GM18951 (cell line): ENCODE results near the gene PTPRD.

Experiments used
- POLR2A ChIP-seq: IDR thresholded peaks from 4 replicates; pipeline ENCODE4 v1.6.1; 2011; ENCODE audit warnings: mild to moderate bottlenecking; ENCODE audit not compliant: insufficient read length, insufficient read depth; ENCODE audit errors: extremely low read depth
- in situ Hi-C: fragments of 300-500 bp; cut with MboI; formaldehyde crosslinking; loops from one replicate; pipeline ENCODE4 v1.12.0; 2022; ENCODE audit warnings: low sequenced_read_pairs, mixed read lengths, inconsistent platforms; ENCODE audit not compliant: unreplicated experiment

PTPRD gene

GRCh38 chr9:8727191-8727590 is 1885.6 kb downstream of the PTPRD start:
- TF ChIP-seq POLR2A = no peak
- in situ Hi-C loops = no loop called here

- no peak for TF ChIP-seq POLR2A
- in situ Hi-C loops = no loop called here
Observed at GRCh38 chr9:8726692-8727091, 1886.1 kb downstream of the PTPRD start.

GRCh38 chr9:8725635-8726034 is 1887.2 kb downstream of the PTPRD start:
- in situ Hi-C loops = no loop called here

GRCh38 chr9:8724284-8725018 is 1888.4 kb downstream of the PTPRD start:
- TF ChIP-seq POLR2A = no peak
- in situ Hi-C loops = no loop called here

More at GRCh38 chr9:8725635-8726034, 1887.2 kb downstream of the PTPRD start:
- TF ChIP-seq POLR2A = no peak

GRCh38 chr9:8723195-8723594 is 1889.6 kb downstream of the PTPRD start:
- in situ Hi-C loops = no loop called here

GRCh38 chr9:8719833-8720486 is 1892.8 kb downstream of the PTPRD start:
- in situ Hi-C loops = no loop called here
- TF ChIP-seq POLR2A = no peak

More at GRCh38 chr9:8723195-8723594, 1889.6 kb downstream of the PTPRD start:
- TF ChIP-seq POLR2A = no peak

GRCh38 chr9:8718121-8718725 is 1894.6 kb downstream of the PTPRD start:
- TF ChIP-seq POLR2A = no peak
- in situ Hi-C loops = no loop called here

GRCh38 chr9:8717146-8717545 is 1895.7 kb downstream of the PTPRD start:
- no peak for TF ChIP-seq POLR2A
- in situ Hi-C loops = no loop called here

GRCh38 chr9:8715788-8716187 is 1897.0 kb downstream of the PTPRD start:
- no peak for TF ChIP-seq POLR2A

GRCh38 chr9:8713811-8714165 is 1899.0 kb downstream of the PTPRD start:
- in situ Hi-C loops = no loop called here
- no peak for TF ChIP-seq POLR2A

More at GRCh38 chr9:8715788-8716187, 1897.0 kb downstream of the PTPRD start:
- in situ Hi-C loops = no loop called here

- in situ Hi-C loops = no loop called here
- no peak for TF ChIP-seq POLR2A
Observed at GRCh38 chr9:8713149-8713810, 1899.5 kb downstream of the PTPRD start.

- in situ Hi-C loops = no loop called here
- no peak for TF ChIP-seq POLR2A
Observed at GRCh38 chr9:8709731-8710130, 1903.1 kb downstream of the PTPRD start.

GRCh38 chr9:8708728-8709127 is 1904.1 kb downstream of the PTPRD start:
- TF ChIP-seq POLR2A = no peak
- in situ Hi-C loops = no loop called here
